Hepatocyte (in vitro differentiated cells): ENCODE data around the gene ZNRF3. TPM values are rescaled to one million over a fixed set of nuclear protein-coding genes. Genes with fewer than 3 reads are reported as not detected.
"Not testable (repeated sequence)": the region's sequence is repeated elsewhere in the genome, so short reads cannot be mapped to it uniquely, and the experiment has no call there.

ENCODE experiments used
- DNase-seq: peaks from one replicate; pipeline ENCODE4 v3.0.0-alpha.2; 2016; ENCODE audit warnings: low spot score
- H2AFZ ChIP-seq: fragments of 200-600 bp; sonication (generic); 2 replicates; pipeline ENCODE4 v1.6.0; 2016; ENCODE audit warnings: antibody characterized with exemption, mild to moderate bottlenecking
- H3K27ac ChIP-seq: fragments of 200-600 bp; sonication (generic); 2 replicates; pipeline ENCODE4 v1.5.1; 2016; ENCODE audit warnings: mild to moderate bottlenecking
- H3K27me3 ChIP-seq: fragments of 200-600 bp; sonication (generic); 2 replicates; pipeline ENCODE4 v1.6.1; 2016
- H3K36me3 ChIP-seq: fragments of 200-600 bp; sonication (generic); replicated peaks from 2 replicates; pipeline ENCODE4 v1.5.1; 2016; ENCODE audit warnings: low read depth; ENCODE audit not compliant: insufficient read depth
- H3K4me1 ChIP-seq: fragments of 200-600 bp; sonication (generic); 2 replicates; pipeline ENCODE4 v1.5.1; 2016; ENCODE audit warnings: mild to moderate bottlenecking, moderate library complexity; ENCODE audit not compliant: insufficient read depth
- H3K4me2 ChIP-seq: fragments of 200-600 bp; sonication (generic); 2 replicates; pipeline ENCODE4 v1.6.0; 2016
- H3K4me3 ChIP-seq: fragments of 200-600 bp; sonication (generic); 2 replicates; pipeline ENCODE4 v1.5.1; 2016; ENCODE audit warnings: mild to moderate bottlenecking
- H3K79me2 ChIP-seq: fragments of 200-600 bp; sonication (generic); 2 replicates; pipeline ENCODE4 v1.6.0; 2017; ENCODE audit warnings: mild to moderate bottlenecking
- H3K9me2 ChIP-seq: fragments of 200-600 bp; sonication (generic); replicated peaks from 2 replicates; pipeline ENCODE4 v1.6.0; 2017; ENCODE audit warnings: mild to moderate bottlenecking; ENCODE audit not compliant: insufficient read depth
- H3K9me3 ChIP-seq: fragments of 200-600 bp; sonication (generic); 2 replicates; pipeline ENCODE4 v1.5.1; 2016; ENCODE audit warnings: low read depth, mild to moderate bottlenecking
- H4K20me1 ChIP-seq: fragments of 200-600 bp; sonication (generic); 2 replicates; pipeline ENCODE4 v1.6.0; 2016; ENCODE audit warnings: mild to moderate bottlenecking; ENCODE audit not compliant: insufficient read depth, poor library complexity, severe bottlenecking
- EZH2 ChIP-seq: fragments of 200-600 bp; sonication (generic); IDR thresholded peaks from 2 replicates; pipeline ENCODE4 v1.6.1; 2016; ENCODE audit warnings: antibody characterized with exemption, mild to moderate bottlenecking, borderline replicate concordance
- EZH2phosphoT487 ChIP-seq: fragments of 200-600 bp; sonication (generic); IDR thresholded peaks from one replicate; pipeline ENCODE4 v1.6.1; 2018; ENCODE audit warnings: antibody characterized with exemption, mild to moderate bottlenecking, low read depth, moderate library complexity; ENCODE audit not compliant: unreplicated experiment, severe bottlenecking
- WGBS: methylation state at CpG from one replicate; pipeline ENCODE4 v1.1.6; 2016; ENCODE audit warnings: low lambda C conversion rate; ENCODE audit errors: missing lambda C conversion rate; 5-methylcytosine and 5-hydroxymethylcytosine counted together
- polyA plus RNA-seq: library from polyadenylated mRNA; unstranded; fragments of >200 nt; fragmentation: Nextera tagmentation; extraction: Ambion mirVana; gene quantifications from 2 replicates; pipeline ENCODE4 v1.2.1, GENCODE V29; 2016
- total RNA-seq: library from RNA; depleted of rRNA; stranded (reverse); fragments of >200 nt; gene quantifications from 2 replicates; pipeline ENCODE4 v1.2.3, GENCODE V29; 2014
- TF ChIP-seq, protein P1 (sequence below): fragments of 200-600 bp; sonication (generic); IDR thresholded peaks from 2 replicates; pipeline ENCODE4 v1.5.1; 2016; ENCODE audit warnings: antibody characterized with exemption, mild to moderate bottlenecking; ENCODE audit not compliant: poor library complexity

The ZNRF3 gene
- total and polyA plus RNA-seq, 2 experiments from 2014 or later: 8.9 to 14.7 TPM

DNA sequence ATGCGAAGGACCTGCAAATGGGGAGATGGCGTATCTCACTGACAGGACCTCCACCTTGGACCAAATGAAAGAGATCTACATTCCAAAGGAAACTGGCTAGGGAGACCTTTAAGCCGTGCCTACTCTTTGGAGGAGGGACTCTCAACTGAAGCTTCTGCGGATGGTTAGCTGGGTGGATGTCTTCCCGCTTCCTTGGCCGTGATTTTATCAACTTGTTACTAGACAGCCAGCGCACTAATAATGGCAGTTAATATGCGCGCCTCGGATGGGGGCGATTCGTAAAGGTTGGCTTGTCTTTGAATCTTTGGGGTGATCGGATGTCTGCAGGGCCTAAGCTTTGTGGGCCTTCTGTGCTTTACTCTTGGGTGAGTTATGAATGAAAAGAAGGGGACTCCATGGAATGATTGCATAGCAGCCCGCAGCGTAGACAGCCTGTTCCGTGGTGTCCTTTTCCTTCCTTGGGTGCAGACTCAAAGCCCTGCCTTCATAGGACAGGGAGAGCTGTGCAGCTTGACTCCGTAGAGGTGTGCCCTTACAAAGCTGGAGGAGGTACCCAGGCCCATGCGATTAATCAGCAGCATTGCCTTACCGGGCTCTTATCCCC lies 1.5 kb downstream of the ZNRF3 start:
- Histone ChIP-seq H3K4me3 (peak overlapping the region; percentile 56), H3K4me1 (peaks cover 21% of the 10 kb centered on the region), H4K20me1 (peaks cover 19% of the 10 kb centered on the region), H3K9me2 (no peaks in the 10 kb centered on the region), H3K79me2 (peaks cover 48% of the 10 kb centered on the region), H2AFZ (peak overlapping the region; percentile 7), H3K4me2 (peak overlapping the region; percentile 95), H3K9me3 (no peaks in the 10 kb centered on the region), H3K27me3 (no peaks in the 10 kb centered on the region), H3K36me3 (no peaks in the 10 kb centered on the region), H3K27ac (no peak overlapping the region)
- TF ChIP-seq EZH2 (no peak), EZH2phosphoT487 (no peak)
- TF ChIP-seq, protein P1, sequence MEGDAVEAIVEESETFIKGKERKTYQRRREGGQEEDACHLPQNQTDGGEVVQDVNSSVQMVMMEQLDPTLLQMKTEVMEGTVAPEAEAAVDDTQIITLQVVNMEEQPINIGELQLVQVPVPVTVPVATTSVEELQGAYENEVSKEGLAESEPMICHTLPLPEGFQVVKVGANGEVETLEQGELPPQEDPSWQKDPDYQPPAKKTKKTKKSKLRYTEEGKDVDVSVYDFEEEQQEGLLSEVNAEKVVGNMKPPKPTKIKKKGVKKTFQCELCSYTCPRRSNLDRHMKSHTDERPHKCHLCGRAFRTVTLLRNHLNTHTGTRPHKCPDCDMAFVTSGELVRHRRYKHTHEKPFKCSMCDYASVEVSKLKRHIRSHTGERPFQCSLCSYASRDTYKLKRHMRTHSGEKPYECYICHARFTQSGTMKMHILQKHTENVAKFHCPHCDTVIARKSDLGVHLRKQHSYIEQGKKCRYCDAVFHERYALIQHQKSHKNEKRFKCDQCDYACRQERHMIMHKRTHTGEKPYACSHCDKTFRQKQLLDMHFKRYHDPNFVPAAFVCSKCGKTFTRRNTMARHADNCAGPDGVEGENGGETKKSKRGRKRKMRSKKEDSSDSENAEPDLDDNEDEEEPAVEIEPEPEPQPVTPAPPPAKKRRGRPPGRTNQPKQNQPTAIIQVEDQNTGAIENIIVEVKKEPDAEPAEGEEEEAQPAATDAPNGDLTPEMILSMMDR: no peak
- no peak for DNase-seq
- WGBS: 12% methylated on average over 19 of the region's 19 CpGs

DNA sequence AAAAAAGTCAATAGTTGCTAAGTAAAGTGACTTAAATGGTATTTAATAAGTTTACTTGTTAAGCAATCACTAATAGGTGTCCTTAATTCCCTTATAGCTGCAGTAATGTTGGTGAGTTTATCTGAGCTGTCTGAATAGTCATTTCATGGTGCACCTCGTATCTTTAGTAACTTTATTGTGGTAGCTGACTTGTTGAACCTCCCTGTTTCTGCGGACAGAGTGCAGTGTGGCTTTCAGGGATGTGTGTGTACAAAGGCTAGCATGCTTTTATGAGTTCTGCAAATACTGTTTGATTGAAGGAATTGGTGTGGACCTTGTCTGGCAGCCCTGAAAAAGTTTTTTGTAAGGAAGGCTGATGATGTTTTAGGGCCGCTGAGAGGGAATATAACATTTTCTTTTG lies 2.6 kb downstream of the ZNRF3 start:
- peak; percentile 54 for DNase-seq
- peaks cover 59% of the 10 kb centered on the region for H3K79me2 ChIP-seq
- 27% methylated on average over 3 of the region's 3 CpGs for WGBS
- peak overlapping the region; percentile 95 for H3K4me2 ChIP-seq
- peaks cover 19% of the 10 kb centered on the region for H4K20me1 ChIP-seq
- no peaks in the 10 kb centered on the region for H3K9me3 ChIP-seq
- peaks cover 21% of the 10 kb centered on the region for H3K4me1 ChIP-seq
- no peaks in the 10 kb centered on the region for H3K36me3 ChIP-seq
- H3K4me3 ChIP-seq: no peak overlapping the region
- TF ChIP-seq, protein P1: peak; percentile 25
- TF ChIP-seq EZH2phosphoT487: no peak
- no peak overlapping the region for H3K27ac ChIP-seq
- no peak overlapping the region for H2AFZ ChIP-seq
- no peaks in the 10 kb centered on the region for H3K27me3 ChIP-seq
- no peaks in the 10 kb centered on the region for H3K9me2 ChIP-seq

DNA sequence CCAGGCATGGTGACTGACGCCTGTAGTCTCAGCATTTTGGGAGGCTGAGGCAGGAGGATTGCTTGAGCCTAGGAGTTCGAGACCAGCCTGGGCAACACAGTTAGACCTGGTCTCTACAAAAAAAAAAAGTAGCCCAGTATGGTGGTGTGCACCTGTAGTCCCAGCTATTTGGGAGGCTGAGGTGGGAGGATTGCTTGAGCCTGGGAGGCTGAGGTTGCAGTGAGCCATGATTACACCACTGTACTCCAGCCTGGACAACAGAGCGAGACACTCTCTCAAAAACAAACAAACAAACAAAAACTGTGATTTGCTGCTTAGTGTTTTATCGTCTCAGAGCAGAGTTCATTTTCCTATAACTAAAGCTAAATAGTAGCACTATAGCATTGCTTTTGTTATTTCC lies 3.3 kb downstream of the ZNRF3 start:
- H2AFZ ChIP-seq, DNase-seq, H3K27me3 ChIP-seq, H3K9me2 ChIP-seq, H3K4me3 ChIP-seq, H3K9me3 ChIP-seq, H3K36me3 ChIP-seq, H3K27ac ChIP-seq: not testable (repeated sequence)
- Histone ChIP-seq H3K4me2 (peak overlapping the region; percentile 95), H3K4me1 (peaks cover 22% of the 10 kb centered on the region), H3K79me2 (peaks cover 66% of the 10 kb centered on the region), H4K20me1 (peaks cover 21% of the 10 kb centered on the region)
- WGBS: 80% methylated on average over 4 of the region's 4 CpGs

DNA sequence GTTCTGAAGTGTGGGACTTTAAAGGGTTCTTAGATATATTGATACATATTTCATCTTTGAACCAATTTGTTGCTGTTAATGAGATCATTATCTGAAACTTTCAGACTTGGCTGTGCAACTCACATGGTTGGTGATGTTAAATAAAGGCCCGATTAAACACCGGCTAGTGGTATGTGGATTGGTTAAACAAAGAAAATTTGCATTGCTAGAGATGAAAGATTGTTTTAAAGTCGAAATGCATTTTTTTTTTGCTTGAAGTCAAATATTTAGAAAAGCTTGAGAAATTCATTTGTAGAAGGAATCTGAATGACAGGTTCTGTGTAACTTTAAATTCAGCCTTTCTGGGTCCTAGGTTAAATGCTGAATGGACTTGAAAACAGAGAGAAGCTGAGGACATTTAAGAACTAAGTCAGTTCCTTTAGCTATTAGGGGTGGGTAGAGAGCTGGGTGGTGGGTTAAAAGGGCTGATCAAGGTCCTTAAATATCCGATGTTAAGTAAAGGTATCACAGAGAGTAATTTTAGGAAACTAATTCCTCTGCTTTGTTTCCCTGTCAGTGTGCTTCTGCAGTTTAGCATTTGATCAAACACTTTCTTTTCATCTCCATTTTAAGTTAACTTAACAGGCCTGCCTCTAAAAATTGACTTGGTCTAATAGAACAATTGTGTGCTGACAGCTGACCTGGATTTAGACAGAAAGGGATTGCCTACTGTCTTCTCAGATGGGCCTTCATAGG lies 4.5 kb downstream of the ZNRF3 start:
- H3K36me3 ChIP-seq: no peaks in the 10 kb centered on the region
- no peak overlapping the region for H3K4me3 ChIP-seq
- no peaks in the 10 kb centered on the region for H3K27me3 ChIP-seq
- no peak overlapping the region for H3K27ac ChIP-seq
- WGBS: 50% methylated on average over 4 of the region's 4 CpGs
- DNase-seq: no peak
- TF ChIP-seq, protein P1: no peak
- TF ChIP-seq EZH2 (no peak), EZH2phosphoT487 (no peak)
- no peaks in the 10 kb centered on the region for H3K9me2 ChIP-seq
- peaks cover 78% of the 10 kb centered on the region for H3K79me2 ChIP-seq
- no peak overlapping the region for H2AFZ ChIP-seq
- H3K9me3 ChIP-seq: no peaks in the 10 kb centered on the region
- peak overlapping the region; percentile 95 for H3K4me2 ChIP-seq
- H4K20me1 ChIP-seq: peaks cover 21% of the 10 kb centered on the region
- peaks cover 30% of the 10 kb centered on the region for H3K4me1 ChIP-seq
